Endothelial cell (in vitro differentiated cells): ENCODE data around the gene ARHGAP15. TPM values are rescaled to one million over a fixed set of nuclear protein-coding genes. Genes with fewer than 3 reads are reported as not detected.

ENCODE experiments used
- DNase-seq: peaks from one replicate; pipeline ENCODE4 v3.0.0; 2021; ENCODE audit warnings: low spot score
- H3K27ac Mint-ChIP-seq: one replicate; pipeline ENCODE4 v1.8.0; 2021; ENCODE audit warnings: mixed read lengths, inconsistent platforms; ENCODE audit not compliant: unreplicated experiment
- H3K27me3 Mint-ChIP-seq: one replicate; pipeline ENCODE4 v1.8.0; 2021; ENCODE audit warnings: mild to moderate bottlenecking, moderate library complexity, mixed read lengths, inconsistent platforms; ENCODE audit not compliant: unreplicated experiment
- H3K36me3 Mint-ChIP-seq: one replicate; pipeline ENCODE4 v1.8.0; 2021; ENCODE audit warnings: mild to moderate bottlenecking, low read depth, mixed read lengths, inconsistent platforms; ENCODE audit not compliant: unreplicated experiment
- H3K4me1 Mint-ChIP-seq: one replicate; pipeline ENCODE4 v1.8.0; 2021; ENCODE audit warnings: mild to moderate bottlenecking, mixed read lengths, inconsistent platforms; ENCODE audit not compliant: unreplicated experiment
- H3K4me3 Mint-ChIP-seq: one replicate; pipeline ENCODE4 v1.8.0; 2021; ENCODE audit warnings: mild to moderate bottlenecking, mixed read lengths, inconsistent platforms; ENCODE audit not compliant: unreplicated experiment
- H3K9me3 Mint-ChIP-seq: one replicate; pipeline ENCODE4 v1.8.0; 2021; ENCODE audit warnings: mixed read lengths, inconsistent platforms; ENCODE audit not compliant: unreplicated experiment
- CTCF ChIP-seq: fragments of 200-600 bp; sonication (generic); IDR thresholded peaks from one replicate; pipeline ENCODE4 v1.5.0; 2021; ENCODE audit warnings: antibody characterized with exemption; ENCODE audit not compliant: unreplicated experiment
- total RNA-seq: library from RNA; stranded (reverse); fragmentation: NEBNext Ultra II Directional; extraction: Animal tissue kit (Norgen Biotek cat#: 25700); gene quantifications from one replicate; pipeline ENCODE4 v1.2.1, GENCODE V29; 2021; ENCODE audit not compliant: unreplicated experiment

The ARHGAP15 gene
- total RNA-seq, 1 donor from 2014 or later, result not detected

DNA sequence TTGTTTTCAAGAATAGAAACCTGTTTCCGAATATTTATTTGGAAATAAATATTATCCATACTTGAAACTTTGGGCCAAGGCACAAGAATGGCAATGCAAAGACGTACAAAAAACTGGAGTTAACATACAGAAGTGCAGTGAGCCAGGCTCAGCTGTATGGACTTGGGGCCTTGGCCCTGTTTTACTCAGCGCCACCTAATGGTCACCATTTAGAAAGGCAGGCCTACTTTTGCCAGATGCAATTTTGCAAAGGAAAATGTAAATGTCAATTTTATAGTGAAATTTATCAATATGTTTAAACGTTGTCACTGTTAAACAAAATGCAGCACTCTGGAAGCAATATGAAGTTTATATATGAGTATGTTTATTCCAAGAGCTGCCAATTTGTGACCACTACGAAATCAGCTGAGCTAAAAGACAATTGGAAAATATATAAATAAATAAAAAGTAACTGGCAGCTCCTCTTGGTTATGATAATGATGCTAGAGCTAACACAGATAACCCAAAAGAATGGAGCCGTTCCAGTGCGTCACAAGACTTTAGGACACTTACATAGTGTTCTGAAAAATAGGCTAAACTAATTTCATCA, 155.0 kb downstream of the ARHGAP15 start:
- TF ChIP-seq CTCF, result peak; percentile 86
- peak; percentile 25 for DNase-seq
- Mint-ChIP-seq H3K36me3 (no peaks in the 10 kb centered on the region), H3K27me3 (no peaks in the 10 kb centered on the region), H3K4me1 (no peaks in the 10 kb centered on the region), H3K9me3 (no peaks in the 10 kb centered on the region), H3K27ac (no peak overlapping the region), H3K4me3 (no peak overlapping the region)

- DNase-seq, result no peak
- H3K9me3 Mint-ChIP-seq, result no peaks in the 10 kb centered on the region
- H3K36me3 Mint-ChIP-seq, result no peaks in the 10 kb centered on the region
- no peak for TF ChIP-seq CTCF
- H3K4me1 Mint-ChIP-seq, result no peaks in the 10 kb centered on the region
- no peak overlapping the region for H3K27ac Mint-ChIP-seq
- H3K27me3 Mint-ChIP-seq, result peaks cover 2% of the 10 kb centered on the region
- no peak overlapping the region for H3K4me3 Mint-ChIP-seq
These were observed 159.8 kb downstream of the ARHGAP15 start for GRCh38 chr2:143289025-143289424.

- H3K4me1 Mint-ChIP-seq, result no peaks in the 10 kb centered on the region
- no peaks in the 10 kb centered on the region for H3K36me3 Mint-ChIP-seq
- no peak for TF ChIP-seq CTCF
- H3K9me3 Mint-ChIP-seq, result no peaks in the 10 kb centered on the region
- H3K4me3 Mint-ChIP-seq, result no peak overlapping the region
- no peak overlapping the region for H3K27ac Mint-ChIP-seq
- H3K27me3 Mint-ChIP-seq, result peaks cover 2% of the 10 kb centered on the region
- no peak for DNase-seq
These were observed 161.0 kb downstream of the ARHGAP15 start for GRCh38 chr2:143290221-143290620.

DNA sequence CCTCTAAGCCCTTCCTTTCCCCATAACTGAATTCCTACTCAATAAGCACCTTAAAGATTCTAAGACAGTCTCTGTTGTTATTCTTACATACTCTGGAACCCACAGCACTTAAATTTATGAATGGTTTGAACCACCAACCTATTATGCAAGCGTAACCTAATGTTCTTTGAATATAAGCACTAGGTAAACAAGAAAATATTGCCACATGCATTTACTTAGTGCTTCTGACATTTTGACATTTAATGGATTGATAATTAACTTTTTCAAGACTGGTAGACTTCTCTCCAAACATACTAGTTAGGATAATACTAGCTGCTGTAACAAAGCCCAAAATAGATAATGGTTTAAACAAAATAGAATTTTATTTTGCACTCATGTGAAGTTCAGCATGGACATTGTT, 164.8 kb downstream of the ARHGAP15 start:
- Mint-ChIP-seq H3K9me3 (no peaks in the 10 kb centered on the region), H3K4me1 (no peaks in the 10 kb centered on the region), H3K27ac (no peak overlapping the region), H3K4me3 (no peak overlapping the region), H3K27me3 (peaks cover 4% of the 10 kb centered on the region), H3K36me3 (no peaks in the 10 kb centered on the region)
- no peak for DNase-seq
- no peak for TF ChIP-seq CTCF

DNA sequence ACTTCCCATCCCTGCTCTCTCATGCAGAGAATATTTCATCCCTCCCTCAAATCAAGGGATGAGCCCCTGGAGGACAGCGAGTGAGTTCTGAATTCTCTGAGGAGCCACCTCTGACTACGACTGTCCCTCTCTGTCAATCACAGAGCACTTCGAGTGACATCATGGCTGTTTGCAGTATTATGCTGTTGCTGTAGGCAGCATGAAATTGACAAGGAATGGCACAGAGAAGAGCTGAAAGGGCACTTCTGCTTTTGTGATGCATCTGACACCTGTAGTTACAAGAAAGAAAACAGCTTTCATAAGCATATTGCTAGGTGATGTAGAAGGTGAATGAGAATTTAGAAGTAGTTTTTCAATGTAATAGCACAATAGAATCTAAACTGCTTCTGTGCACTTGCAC, 166.9 kb downstream of the ARHGAP15 start:
- no peak overlapping the region for H3K4me3 Mint-ChIP-seq
- no peak for DNase-seq
- H3K27ac Mint-ChIP-seq, result no peak overlapping the region
- no peak for TF ChIP-seq CTCF
- H3K36me3 Mint-ChIP-seq, result no peaks in the 10 kb centered on the region
- H3K27me3 Mint-ChIP-seq, result peaks cover 4% of the 10 kb centered on the region
- no peaks in the 10 kb centered on the region for H3K9me3 Mint-ChIP-seq
- no peaks in the 10 kb centered on the region for H3K4me1 Mint-ChIP-seq
